ENCODE results near the gene MAPK4.
"Not testable (repeated sequence)": the region's sequence is repeated elsewhere in the genome, so short reads cannot be mapped to it uniquely, and the experiment has no call there.

MAPK4 gene

DNA sequence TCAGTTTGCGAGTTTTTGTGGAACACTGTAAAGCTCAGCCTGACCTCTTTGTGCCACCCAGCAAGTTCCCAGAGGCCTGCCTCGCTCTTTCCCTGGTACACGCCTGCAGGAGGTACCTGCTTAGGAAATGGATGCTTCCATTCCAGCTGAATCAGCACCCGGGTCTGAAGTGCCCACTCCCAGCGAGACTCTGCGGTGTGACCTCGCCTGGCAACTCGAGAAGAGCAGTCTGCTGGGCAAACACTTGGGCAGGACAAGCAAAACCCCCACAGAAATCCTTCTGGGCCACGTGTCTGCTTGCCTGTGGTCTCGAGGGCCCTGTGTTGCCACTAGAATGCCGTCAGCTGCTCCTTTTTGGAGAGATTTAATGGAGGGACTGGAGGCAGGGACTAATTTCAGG lies 127.6 kb downstream of the MAPK4 start:
- no peak for DNase-seq (ENCODE audit: low read depth)

DNA sequence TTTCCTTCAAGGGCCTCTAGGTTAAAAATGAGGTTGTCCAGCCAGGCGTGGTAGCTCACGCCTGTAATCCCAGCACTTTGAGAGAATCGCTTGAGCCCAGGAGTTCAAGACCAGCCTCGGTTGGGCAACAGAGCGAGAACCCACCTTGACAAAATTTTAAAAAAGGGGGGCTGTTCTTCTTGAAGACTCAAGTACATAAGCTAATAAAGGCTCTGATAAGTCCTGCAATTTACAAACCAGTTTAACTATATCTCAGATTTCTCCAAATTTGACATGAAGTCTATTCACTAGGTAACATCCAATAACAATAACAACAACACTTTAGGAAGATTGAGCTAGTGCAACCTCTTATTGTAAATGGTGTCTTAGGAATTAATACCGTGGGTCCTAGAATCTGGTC lies 129.7 kb downstream of the MAPK4 start:
- no peak for DNase-seq (ENCODE audit: low read depth)

- DNase-seq (ENCODE audit: low read depth): no peak
Observed at GRCh38 chr18:50694147-50694546, 134.3 kb downstream of the MAPK4 start.

GRCh38 chr18:50695431-50696176 lies 135.7 kb downstream of the MAPK4 start:
- DNase-seq (ENCODE audit: low read depth): no peak

DNA sequence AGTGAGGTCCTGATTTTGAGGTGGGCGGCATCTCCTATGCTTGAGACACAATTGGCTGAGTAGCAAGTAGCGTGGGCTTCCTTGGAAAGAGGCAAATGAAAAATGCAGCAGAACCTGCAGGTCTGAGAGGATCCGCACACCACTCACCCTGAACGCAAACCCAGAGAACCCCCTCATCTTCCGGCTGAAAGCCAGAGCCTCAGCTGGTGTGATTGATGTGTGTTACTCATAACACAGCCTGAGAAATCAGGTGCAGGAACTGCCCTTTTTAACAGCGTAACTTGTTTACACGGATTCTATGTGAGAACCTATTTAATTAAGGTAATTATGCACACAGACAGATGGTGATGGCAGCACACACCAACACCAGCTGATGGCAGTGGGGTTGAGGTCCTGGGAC lies 136.5 kb downstream of the MAPK4 start:
- no peak for DNase-seq (ENCODE audit: low read depth)

- no peak for DNase-seq (ENCODE audit: low read depth)
Observed at GRCh38 chr18:50696929-50697328, 137.0 kb downstream of the MAPK4 start.

- no peak for DNase-seq (ENCODE audit: low read depth)
Observed at GRCh38 chr18:50697509-50697908, 137.6 kb downstream of the MAPK4 start.

- DNase-seq (ENCODE audit: low read depth): no peak
Observed at GRCh38 chr18:50700245-50701165, 140.6 kb downstream of the MAPK4 start.

GRCh38 chr18:50704357-50704940 lies 144.6 kb downstream of the MAPK4 start:
- no peak for DNase-seq (ENCODE audit: low read depth)

DNA sequence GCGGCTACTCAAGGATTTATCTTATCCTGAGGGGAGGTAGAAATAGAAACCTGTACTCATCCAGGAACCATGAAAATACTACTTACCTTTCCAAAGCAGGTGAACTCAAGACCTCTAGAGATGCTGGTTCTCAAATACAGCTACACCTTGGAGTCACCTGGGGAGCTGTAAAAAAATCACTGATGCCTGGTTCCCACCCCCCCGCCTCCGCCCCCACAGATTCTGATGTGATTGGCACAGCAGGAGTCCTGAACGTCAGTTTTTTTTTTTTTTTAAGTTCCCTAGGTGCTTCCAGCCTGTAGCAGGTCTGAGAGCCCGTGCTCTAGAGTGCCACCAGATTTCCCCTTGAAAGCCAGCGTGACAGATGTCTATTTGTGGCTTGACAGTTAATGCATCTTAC lies 146.3 kb downstream of the MAPK4 start:
- no peak for DNase-seq (ENCODE audit: low read depth)

- no peak for DNase-seq (ENCODE audit: low read depth)
Observed at GRCh38 chr18:50706651-50707050, 146.8 kb downstream of the MAPK4 start.

GRCh38 chr18:50707297-50707696 lies 147.4 kb downstream of the MAPK4 start:
- DNase-seq (ENCODE audit: low read depth): not testable (repeated sequence)

- no peak for DNase-seq (ENCODE audit: low read depth)
Observed at GRCh38 chr18:50707855-50708469, 148.1 kb downstream of the MAPK4 start.

- DNase-seq (ENCODE audit: low read depth): no peak
Observed at GRCh38 chr18:50709193-50709592, 149.3 kb downstream of the MAPK4 start.

DNA sequence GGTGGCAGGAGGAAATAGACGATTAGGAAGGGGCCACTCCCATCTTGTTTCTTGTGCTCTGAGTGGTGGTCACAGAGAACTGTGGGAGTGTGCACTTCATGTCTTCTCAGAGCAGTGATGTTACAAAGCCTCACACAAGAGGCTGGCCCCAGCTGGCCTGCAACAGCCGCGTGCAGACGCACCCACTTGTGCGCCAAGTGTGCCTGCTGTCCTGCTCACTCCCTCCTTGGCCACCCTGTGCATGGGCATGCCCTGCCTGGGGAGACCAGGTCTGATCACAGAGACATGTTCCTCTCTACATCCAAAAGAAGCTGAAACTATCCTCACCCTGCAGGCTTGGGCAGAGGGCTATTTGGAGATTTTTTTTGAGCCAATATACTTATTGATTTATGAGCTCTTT lies 151.5 kb downstream of the MAPK4 start:
- no peak for DNase-seq (ENCODE audit: low read depth)

DNA sequence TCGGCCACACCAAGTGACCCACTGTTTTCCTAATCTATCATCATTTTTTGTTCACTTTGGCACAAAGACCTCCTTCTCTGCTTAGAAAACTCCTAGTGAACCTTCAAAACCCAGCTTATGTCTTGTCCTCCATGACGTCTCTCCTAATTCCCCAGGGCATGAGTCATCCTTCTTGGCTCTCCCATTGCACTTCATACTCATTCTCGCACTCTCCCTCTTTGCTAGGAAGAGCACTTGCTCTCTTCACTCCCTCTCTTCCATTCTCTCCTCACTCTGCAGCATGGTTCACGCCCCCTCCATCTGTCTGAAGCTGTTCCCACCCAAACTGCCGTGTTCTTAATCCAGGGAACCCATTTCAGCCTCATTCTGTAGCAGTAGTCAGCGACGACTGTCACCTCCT lies 156.0 kb downstream of the MAPK4 start:
- DNase-seq (ENCODE audit: low read depth): no peak

DNA sequence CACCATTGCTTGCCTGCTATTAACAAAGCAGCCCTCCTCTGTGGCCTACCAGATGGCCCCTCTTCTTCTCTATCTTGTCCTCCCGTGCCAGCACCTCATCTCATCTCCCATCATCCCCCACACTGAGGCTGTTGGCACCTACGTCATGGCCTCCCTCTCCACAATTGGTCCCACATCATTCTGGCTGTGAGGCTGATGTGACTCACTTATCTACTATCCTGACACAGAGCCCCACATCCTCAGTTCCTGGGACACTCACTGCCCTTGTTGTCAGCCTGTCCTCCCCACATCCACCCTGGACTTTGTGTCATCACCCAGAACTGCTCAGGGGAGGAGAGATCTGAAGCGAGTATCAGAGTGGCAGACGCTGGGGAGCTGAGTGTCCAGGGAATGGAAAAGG lies 157.0 kb downstream of the MAPK4 start:
- peak; percentile 6 for DNase-seq (ENCODE audit: low read depth)

- no peak for DNase-seq (ENCODE audit: low read depth)
Observed at GRCh38 chr18:50717563-50717962, 157.7 kb downstream of the MAPK4 start.

DNA sequence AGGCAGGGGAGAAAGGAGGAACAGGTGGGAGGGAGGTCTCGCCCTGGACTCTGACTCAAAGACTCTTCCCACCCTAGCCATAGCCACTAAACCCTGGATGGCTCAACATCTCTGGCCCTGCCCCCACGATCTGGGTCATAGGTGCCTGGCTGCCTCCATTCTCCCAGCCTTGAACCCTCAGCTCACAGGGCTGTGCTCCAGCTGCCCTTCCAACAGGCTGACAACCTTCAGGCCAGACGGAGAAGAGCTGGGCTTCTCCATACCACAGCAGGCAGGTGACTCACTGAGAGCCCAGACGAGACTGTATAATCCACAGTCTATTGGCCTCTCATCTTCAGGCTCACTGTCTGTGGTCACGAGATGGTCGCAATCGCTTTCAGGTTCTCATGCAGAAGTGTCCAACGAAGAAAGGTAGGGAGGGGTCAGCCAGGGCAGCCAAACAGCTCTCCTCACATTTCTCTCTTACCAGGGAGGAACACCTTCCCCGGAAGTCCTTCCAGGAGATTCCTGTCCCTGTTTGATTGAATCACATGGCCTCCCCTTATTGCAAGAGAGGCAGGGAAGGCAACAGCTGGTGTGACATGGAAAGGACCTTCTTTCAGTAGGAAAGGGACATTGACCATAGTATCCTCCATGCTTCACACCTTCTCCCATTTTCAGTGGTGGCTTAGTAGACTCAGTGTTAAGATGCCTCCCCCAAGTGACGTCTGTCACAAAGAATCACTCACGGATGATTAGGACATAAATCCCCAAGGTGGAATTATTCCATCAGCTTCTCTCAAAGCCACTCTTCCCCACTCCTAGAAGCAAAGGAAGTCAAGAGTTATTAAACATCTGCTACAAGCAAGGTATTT lies 159.8 kb downstream of the MAPK4 start:
- DNase-seq (ENCODE audit: low read depth): no peak

- no peak for DNase-seq (ENCODE audit: low read depth)
Observed at GRCh38 chr18:50720325-50720674, 160.4 kb downstream of the MAPK4 start.

GRCh38 chr18:50721006-50721405 lies 161.1 kb downstream of the MAPK4 start:
- DNase-seq (ENCODE audit: low read depth): no peak

All from EH (cell line).